Ishikawa (cell line): ENCODE results near the gene FUT3.

Source experiments
- CEBPB ChIP-seq: IDR thresholded peaks from 2 replicates; pipeline ENCODE4 v1.6.1; 2012
- CREB1 ChIP-seq: IDR thresholded peaks from 2 replicates; pipeline ENCODE4 v1.6.1; 2012; ENCODE audit warnings: low read depth
- EP300 ChIP-seq: IDR thresholded peaks from 2 replicates; pipeline ENCODE4 v1.6.1; 2012; ENCODE audit warnings: borderline replicate concordance
- FOXM1 ChIP-seq: IDR thresholded peaks from 2 replicates; pipeline ENCODE4 v1.6.1; 2012; ENCODE audit warnings: low read depth, borderline replicate concordance
- NFIC ChIP-seq: IDR thresholded peaks from 2 replicates; pipeline ENCODE4 v1.6.1; 2012
- TAF1 ChIP-seq: IDR thresholded peaks from 2 replicates; pipeline ENCODE4 v1.6.1; 2012; ENCODE audit warnings: low read depth, mild to moderate bottlenecking
- TCF12 ChIP-seq: IDR thresholded peaks from 2 replicates; pipeline ENCODE4 v1.6.1; 2012; ENCODE audit warnings: low read depth
- TF ChIP-seq, protein P1 (sequence below): IDR thresholded peaks from 2 replicates; pipeline ENCODE4 v1.6.1; 2012
- TF ChIP-seq, protein P2 (sequence below): IDR thresholded peaks from 2 replicates; pipeline ENCODE4 v1.6.1; 2012

DNA sequence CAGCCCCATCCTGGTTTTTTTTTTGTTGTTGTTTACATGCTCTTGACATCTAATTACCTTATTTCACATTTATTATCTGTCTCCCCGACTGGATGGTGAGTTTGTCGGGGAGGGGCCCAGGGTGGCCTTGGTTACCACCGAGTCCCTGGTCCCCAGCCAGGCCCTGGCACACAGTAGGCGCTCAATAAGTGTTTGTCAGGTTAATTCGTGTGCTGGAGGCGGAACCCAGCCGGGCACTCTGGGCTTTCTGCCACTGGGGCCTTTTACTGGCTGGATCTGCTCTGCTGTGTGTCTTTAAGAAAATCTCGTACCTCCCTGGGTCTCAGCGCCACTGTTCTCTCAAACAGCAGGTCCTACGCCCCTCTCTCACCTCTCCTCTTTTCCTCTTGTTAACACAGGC lies 41.8 kb downstream of the FUT3 start:
- TF ChIP-seq EP300 = no peak
- no peak for TF ChIP-seq CEBPB
- TF ChIP-seq FOXM1 = no peak
- TF ChIP-seq, protein P1, sequence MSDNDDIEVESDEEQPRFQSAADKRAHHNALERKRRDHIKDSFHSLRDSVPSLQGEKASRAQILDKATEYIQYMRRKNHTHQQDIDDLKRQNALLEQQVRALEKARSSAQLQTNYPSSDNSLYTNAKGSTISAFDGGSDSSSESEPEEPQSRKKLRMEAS = no peak
- TF ChIP-seq, protein P2, sequence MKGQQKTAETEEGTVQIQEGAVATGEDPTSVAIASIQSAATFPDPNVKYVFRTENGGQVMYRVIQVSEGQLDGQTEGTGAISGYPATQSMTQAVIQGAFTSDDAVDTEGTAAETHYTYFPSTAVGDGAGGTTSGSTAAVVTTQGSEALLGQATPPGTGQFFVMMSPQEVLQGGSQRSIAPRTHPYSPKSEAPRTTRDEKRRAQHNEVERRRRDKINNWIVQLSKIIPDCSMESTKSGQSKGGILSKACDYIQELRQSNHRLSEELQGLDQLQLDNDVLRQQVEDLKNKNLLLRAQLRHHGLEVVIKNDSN = no peak
- no peak for TF ChIP-seq CREB1
- TF ChIP-seq TAF1 = no peak
- no peak for TF ChIP-seq NFIC
- no peak for TF ChIP-seq TCF12
